IMR-90 (cell line): ENCODE measurements around the gene MCAM. TPM values are rescaled to one million over a fixed set of nuclear protein-coding genes. Genes with fewer than 3 reads are reported as not detected.

Experiments used
- ATAC-seq: fragments of 200-7000 bp; cut with Tn5 transposase; 2 replicates; pipeline ENCODE4 v1.9.1; 2020; ENCODE audit warnings: low read depth, mild to moderate bottlenecking, moderate library complexity
- BruUV-seq: library from RNA; stranded (reverse); fragments of 400-500 nt; replicated peaks from 2 replicates; lab custom pipeline; 2021; lab: Mats Ljungman, UMichigan
- CTCF ChIA-PET: fragments of 300-600 bp; formaldehyde crosslinking; extraction: SDS; loops from one replicate; lab custom pipeline; 2021; ENCODE audit warnings: antibody characterized with exemption; lab: Yijun Ruan, JAX
- POLR2A ChIA-PET: fragments of 300-600 bp; sonication (Branson Sonifier 250); formaldehyde crosslinking; loops from one replicate; lab custom pipeline; 2022; ENCODE audit warnings: antibody characterized with exemption; ENCODE audit not compliant: unreplicated experiment; lab: Charles Lee
- DNase-seq: peaks from one replicate; pipeline ENCODE4 v3.0.0; 2013
- H2AFZ ChIP-seq: replicated peaks from 2 replicates; pipeline ENCODE3; 2013; ENCODE audit warnings: low read length, mild to moderate bottlenecking; ENCODE audit not compliant: poor library complexity
- H2AK5ac ChIP-seq: 2 replicates; pipeline ENCODE4 v1.6.1; 2013; ENCODE audit warnings: low read depth, low read length, inconsistent platforms
- H2AK9ac ChIP-seq: replicated peaks from 2 replicates; pipeline ENCODE3; 2013; ENCODE audit warnings: mild to moderate bottlenecking, low read depth, low read length, moderate library complexity; ENCODE audit not compliant: poor library complexity
- H2BK120ac ChIP-seq: 2 replicates; pipeline ENCODE4 v1.6.1; 2013; ENCODE audit warnings: low read depth, low read length, inconsistent platforms
- H2BK15ac ChIP-seq: 3 replicates; pipeline ENCODE4 v1.6.1; 2013; ENCODE audit warnings: low read depth, low read length, inconsistent platforms
- H2BK20ac ChIP-seq: 2 replicates; pipeline ENCODE4 v1.6.1; 2013; ENCODE audit warnings: low read depth, mild to moderate bottlenecking, inconsistent platforms, low read length, moderate library complexity
- H2BK5ac ChIP-seq: 2 replicates; pipeline ENCODE4 v1.6.1; 2013; ENCODE audit warnings: mild to moderate bottlenecking, low read depth, low read length, inconsistent platforms; ENCODE audit not compliant: poor library complexity, severe bottlenecking
- H3K14ac ChIP-seq: replicated peaks from 2 replicates; pipeline ENCODE4 v1.6.1; 2013; ENCODE audit warnings: low read depth, low read length, inconsistent platforms
- H3K18ac ChIP-seq: 2 replicates; pipeline ENCODE4 v1.6.1; 2013; ENCODE audit warnings: low read depth, low read length, control low read depth
- H3K23ac ChIP-seq: 2 replicates; pipeline ENCODE4 v1.6.1; 2013; ENCODE audit warnings: low read depth, low read length, inconsistent platforms
- H3K27ac ChIP-seq: 2 replicates; pipeline ENCODE4 v1.5.1; 2013; ENCODE audit warnings: mild to moderate bottlenecking, control low read depth, low read length; ENCODE audit not compliant: insufficient read depth
- H3K27me3 ChIP-seq: 2 replicates; pipeline ENCODE4 v1.6.1; 2013; ENCODE audit warnings: low read length; ENCODE audit not compliant: control insufficient read depth, insufficient read depth
- H3K36me3 ChIP-seq: 2 replicates; pipeline ENCODE4 v1.6.1; 2013; ENCODE audit warnings: low read length, mixed read lengths; ENCODE audit not compliant: control insufficient read depth, insufficient read depth
- H3K4ac ChIP-seq: 2 replicates; pipeline ENCODE4 v1.6.1; 2013; ENCODE audit warnings: low read depth, low read length, inconsistent platforms
- H3K4me1 ChIP-seq: 2 replicates; pipeline ENCODE4 v1.6.1; 2013; ENCODE audit warnings: low read length, mixed read lengths; ENCODE audit not compliant: control insufficient read depth, insufficient read depth
- H3K4me2 ChIP-seq: 2 replicates; pipeline ENCODE4 v1.6.1; 2013; ENCODE audit warnings: low read depth, mild to moderate bottlenecking, control low read depth, low read length, moderate library complexity
- H3K4me3 ChIP-seq: 2 replicates; pipeline ENCODE4 v1.5.1; 2013; ENCODE audit warnings: low read depth, mild to moderate bottlenecking, control low read depth, low read length, moderate library complexity; ENCODE audit not compliant: insufficient read depth
- H3K56ac ChIP-seq: 2 replicates; pipeline ENCODE4 v1.6.1; 2013; ENCODE audit warnings: low read length, inconsistent platforms; ENCODE audit not compliant: insufficient read depth; ENCODE audit errors: extremely low read depth
- H3K79me1 ChIP-seq, 2 experiments: 2 replicates each; pipeline ENCODE4 v1.6.1; 2013; ENCODE audit warnings: low read length in 2 of 2, inconsistent platforms in 1 of 2, low read depth in 1 of 2
- H3K9ac ChIP-seq: 2 replicates; pipeline ENCODE4 v1.6.1; 2013; ENCODE audit warnings: low read depth, low read length, control low read depth
- H3K9me1 ChIP-seq: 2 replicates; pipeline ENCODE4 v1.6.1; 2013; ENCODE audit warnings: low read length, inconsistent platforms; ENCODE audit not compliant: insufficient read depth
- H3K9me3 ChIP-seq: 2 replicates; pipeline ENCODE4 v1.6.1; 2013; ENCODE audit warnings: low read length; ENCODE audit not compliant: control insufficient read depth, insufficient read depth
- H4K20me1 ChIP-seq: 2 replicates; pipeline ENCODE4 v1.6.1; 2013; ENCODE audit warnings: low read length, inconsistent platforms; ENCODE audit not compliant: insufficient read depth
- H4K5ac ChIP-seq: 2 replicates; pipeline ENCODE4 v1.6.1; 2013; ENCODE audit warnings: mild to moderate bottlenecking, low read depth, low read length, control low read depth
- H4K8ac ChIP-seq, 2 experiments: 2 replicates each; pipeline ENCODE4 v1.6.1; 2013; ENCODE audit warnings: low read depth in 2 of 2, low read length in 2 of 2, control low read depth in 1 of 2, inconsistent platforms in 1 of 2
- H4K91ac ChIP-seq: 2 replicates; pipeline ENCODE4 v1.6.1; 2013; ENCODE audit warnings: low read depth, low read length, inconsistent platforms; ENCODE audit not compliant: insufficient read depth
- BHLHE40 ChIP-seq: fragments of 150-350 bp; IDR thresholded peaks from 2 replicates; pipeline ENCODE4 v1.6.1; 2016; ENCODE audit warnings: mild to moderate bottlenecking, low read depth, low read length
- CEBPB ChIP-seq: IDR thresholded peaks from 2 replicates; pipeline ENCODE4 v1.6.1; 2012; ENCODE audit warnings: low read depth, low read length, improper control_type of control experiment
- CHD1 ChIP-seq: IDR thresholded peaks from 2 replicates; pipeline ENCODE4 v1.6.1; 2012; ENCODE audit warnings: low read depth, low read length, improper control_type of control experiment
- ELK1 ChIP-seq: fragments of 150-350 bp; IDR thresholded peaks from 2 replicates; pipeline ENCODE4 v1.6.1; 2016; ENCODE audit warnings: low read depth, mild to moderate bottlenecking, low read length, moderate library complexity, borderline replicate concordance
- FOS ChIP-seq: fragments of 150-350 bp; IDR thresholded peaks from 2 replicates; pipeline ENCODE4 v1.6.1; 2016; ENCODE audit warnings: low read depth, low read length
- MAFK ChIP-seq: IDR thresholded peaks from 2 replicates; pipeline ENCODE4 v1.6.1; 2012; ENCODE audit warnings: low read depth, low read length, improper control_type of control experiment
- MAZ ChIP-seq: IDR thresholded peaks from 2 replicates; pipeline ENCODE4 v1.6.1; 2012; ENCODE audit warnings: low read depth, mild to moderate bottlenecking, low read length, improper control_type of control experiment, moderate library complexity, borderline replicate concordance
- MXI1 ChIP-seq: IDR thresholded peaks from 2 replicates; pipeline ENCODE4 v1.6.1; 2012; ENCODE audit warnings: low read depth, mild to moderate bottlenecking, low read length, moderate library complexity, borderline replicate concordance
- NFE2L2 ChIP-seq: fragments of 150-350 bp; IDR thresholded peaks from 2 replicates; pipeline ENCODE4 v1.6.1; 2016; ENCODE audit warnings: low read depth, mild to moderate bottlenecking, low read length
- POLR2A ChIP-seq: IDR thresholded peaks from 2 replicates; pipeline ENCODE4 v1.6.1; 2012; ENCODE audit warnings: mild to moderate bottlenecking, low read depth, low read length
- RAD21 ChIP-seq: IDR thresholded peaks from 2 replicates; pipeline ENCODE4 v1.6.1; 2012; ENCODE audit warnings: low read length, improper control_type of control experiment
- RCOR1 ChIP-seq: IDR thresholded peaks from 2 replicates; pipeline ENCODE4 v1.6.1; 2012; ENCODE audit warnings: mild to moderate bottlenecking, low read length, improper control_type of control experiment; ENCODE audit not compliant: insufficient replicate concordance
- RFX5 ChIP-seq: IDR thresholded peaks from 2 replicates; pipeline ENCODE4 v1.8.0; 2012; ENCODE audit warnings: low read depth, mild to moderate bottlenecking, low read length, moderate library complexity
- SMC3 ChIP-seq: fragments of 150-350 bp; IDR thresholded peaks from 2 replicates; pipeline ENCODE4 v1.6.1; 2016; ENCODE audit warnings: low read depth, mild to moderate bottlenecking, antibody characterized with exemption, low read length, moderate library complexity
- WGBS, 2 experiments: methylation state at CpG; one replicate each; pipeline versions ENCODE4 v1.1.5 to v1.1.7; 2013; ENCODE audit warnings: missing lambda C conversion rate in 2 of 2; ENCODE audit not compliant: insufficient read length in 1 of 2; ENCODE audit errors: extremely low coverage in 2 of 2; 5-methylcytosine and 5-hydroxymethylcytosine counted together
- dilution Hi-C: fragments of 300-500 bp; cut with HindIII; formaldehyde crosslinking; loops from one replicate; pipeline ENCODE4 v1.14.3; 2018; ENCODE audit warnings: low sequenced_read_pairs; ENCODE audit not compliant: unreplicated experiment
- in situ Hi-C: fragments of 300-500 bp; cut with MboI; formaldehyde crosslinking; loops from 3 replicates; pipeline ENCODE4 v1.14.3; 2019; ENCODE audit warnings: low sequenced_read_pairs, inconsistent platforms, mixed read lengths
- intact Hi-C: fragments of 100-400 bp; cut with micrococcal nuclease; formaldehyde crosslinking; loops from 2 replicates; pipeline ENCODE4 v1.10.0; 2022
- polyA plus RNA-seq, 3 experiments: library from polyadenylated mRNA; depleted of rRNA; stranded (reverse); fragments of >200 nt; gene quantifications; 2 replicates each; pipeline ENCODE4 v1.2.3, GENCODE V29; 2012; ENCODE audit warnings: low replicate concordance in 1 of 3
- total RNA-seq: library from RNA; depleted of rRNA; stranded (reverse); fragments of >200 nt; gene quantifications from 2 replicates; pipeline ENCODE4 v1.2.3, GENCODE V29; 2012
- TF ChIP-seq, protein P1 (sequence below): fragments of 150-350 bp; IDR thresholded peaks from 2 replicates; pipeline ENCODE4 v1.6.1; 2017; ENCODE audit warnings: mild to moderate bottlenecking, antibody characterized with exemption, low read length, low read depth

The MCAM gene
- total and polyA plus RNA-seq, 2 of the 4 experiments (the other 2 are of a cell fraction) = 95.1 to 131 TPM

DNA sequence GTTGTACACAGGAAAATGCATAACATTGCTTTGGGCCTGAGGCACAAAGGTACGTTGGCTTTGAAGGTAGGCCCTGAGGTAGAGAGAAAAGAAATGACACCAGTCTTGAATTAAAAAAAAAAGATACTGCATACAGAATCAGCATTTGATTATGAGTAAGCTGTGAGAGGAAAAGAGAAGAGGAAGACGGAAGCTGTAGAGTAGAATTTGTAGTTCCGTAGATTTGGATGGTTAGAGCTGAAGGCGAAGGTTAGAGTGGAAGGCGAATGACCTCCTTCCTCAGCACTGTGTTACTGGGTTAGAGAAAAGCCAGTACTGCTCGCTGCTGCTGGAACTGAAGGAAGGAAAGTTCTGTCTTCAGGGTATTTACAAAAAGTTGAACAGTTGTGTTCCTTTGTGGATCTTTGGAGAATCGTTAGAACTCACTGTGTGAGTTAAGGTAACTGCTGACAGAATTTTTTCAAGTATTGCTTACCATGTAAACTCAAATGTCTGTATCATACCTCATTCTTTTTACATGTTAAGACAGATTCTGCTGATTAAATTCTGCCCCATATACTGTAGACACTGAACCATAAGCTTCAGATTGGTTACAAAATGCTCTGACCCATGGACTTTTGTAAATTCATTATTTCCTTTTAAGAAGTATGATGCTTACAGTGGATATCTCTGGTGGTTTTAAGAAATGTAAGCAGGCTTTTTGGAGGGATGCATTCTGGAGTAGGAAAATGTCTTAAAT lies 50.2 kb downstream of the MCAM start:
- Histone ChIP-seq H3K79me1 (peaks cover 32 to 75% of the 10 kb centered on the region in 2 experiments), H3K36me3 (no peaks in the 10 kb centered on the region; the same call in 1 of the 2 replicates), H3K23ac (peak overlapping the region; percentile 7; the same call in 1 of the 2 replicates), H3K4me1 (peaks cover 13% of the 10 kb centered on the region), H4K8ac (no peak overlapping the region), H3K4ac (no peak overlapping the region), H3K9me1 (peaks cover 8% of the 10 kb centered on the region; the same call in 1 of the 2 replicates), H3K4me2 (no peak overlapping the region), H2BK20ac (no peak overlapping the region), H3K27me3 (no peaks in the 10 kb centered on the region), H3K9me3 (no peaks in the 10 kb centered on the region), H2AK9ac (no peak overlapping the region), H3K14ac (no peak overlapping the region; the same call in 1 of the 2 replicates), H4K5ac (no peak overlapping the region), H2BK15ac (no peak overlapping the region), H2AFZ (no peak overlapping the region), H2AK5ac (no peak overlapping the region), H3K4me3 (no peak overlapping the region), H3K18ac (no peak overlapping the region), H3K56ac (no peak overlapping the region), H2BK120ac (no peak overlapping the region), H4K20me1 (peaks cover 43% of the 10 kb centered on the region), H3K9ac (no peak overlapping the region), H4K91ac (no peak overlapping the region), H3K27ac (no peak overlapping the region), H2BK5ac (no peak overlapping the region)
- ChIA-PET POLR2A (no interaction called here), CTCF (no interaction called here)
- dilution Hi-C loops (no loop called here), in situ Hi-C loops (no loop called here), intact Hi-C loops (no loop called here)
- 92% methylated on average over 2 of the region's 7 CpGs; no CpG with 5 or more reads in 1 of the 2 experiments for WGBS, 2 experiments
- no peak for ATAC-seq
- peak; percentile 3 for DNase-seq
- BruUV-seq = no TSS peak
- no peak for TF ChIP-seq NFE2L2
- TF ChIP-seq, protein P1, sequence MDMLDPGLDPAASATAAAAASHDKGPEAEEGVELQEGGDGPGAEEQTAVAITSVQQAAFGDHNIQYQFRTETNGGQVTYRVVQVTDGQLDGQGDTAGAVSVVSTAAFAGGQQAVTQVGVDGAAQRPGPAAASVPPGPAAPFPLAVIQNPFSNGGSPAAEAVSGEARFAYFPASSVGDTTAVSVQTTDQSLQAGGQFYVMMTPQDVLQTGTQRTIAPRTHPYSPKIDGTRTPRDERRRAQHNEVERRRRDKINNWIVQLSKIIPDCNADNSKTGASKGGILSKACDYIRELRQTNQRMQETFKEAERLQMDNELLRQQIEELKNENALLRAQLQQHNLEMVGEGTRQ = no peak
- no peak for TF ChIP-seq MXI1
- TF ChIP-seq ELK1 = no peak
- TF ChIP-seq CHD1 = no peak
- TF ChIP-seq FOS = no peak
- TF ChIP-seq POLR2A = no peak
- no peak for TF ChIP-seq RCOR1
- no peak for TF ChIP-seq RFX5
- no peak for TF ChIP-seq CEBPB
- no peak for TF ChIP-seq BHLHE40
- TF ChIP-seq MAFK = no peak
- no peak for TF ChIP-seq SMC3
- no peak for TF ChIP-seq RAD21
- no peak for TF ChIP-seq MAZ
